ENCODE measurements around the gene NKTR.

NKTR gene

GRCh38 chr3:42682301-42683070 is 82.0 kb downstream of the NKTR start:
- no peak for DNase-seq (ENCODE audit: low read depth)

- DNase-seq (ENCODE audit: low read depth) = peak; percentile 92
These were observed 83.6 kb downstream of the NKTR start for GRCh38 chr3:42683875-42684598.

DNA sequence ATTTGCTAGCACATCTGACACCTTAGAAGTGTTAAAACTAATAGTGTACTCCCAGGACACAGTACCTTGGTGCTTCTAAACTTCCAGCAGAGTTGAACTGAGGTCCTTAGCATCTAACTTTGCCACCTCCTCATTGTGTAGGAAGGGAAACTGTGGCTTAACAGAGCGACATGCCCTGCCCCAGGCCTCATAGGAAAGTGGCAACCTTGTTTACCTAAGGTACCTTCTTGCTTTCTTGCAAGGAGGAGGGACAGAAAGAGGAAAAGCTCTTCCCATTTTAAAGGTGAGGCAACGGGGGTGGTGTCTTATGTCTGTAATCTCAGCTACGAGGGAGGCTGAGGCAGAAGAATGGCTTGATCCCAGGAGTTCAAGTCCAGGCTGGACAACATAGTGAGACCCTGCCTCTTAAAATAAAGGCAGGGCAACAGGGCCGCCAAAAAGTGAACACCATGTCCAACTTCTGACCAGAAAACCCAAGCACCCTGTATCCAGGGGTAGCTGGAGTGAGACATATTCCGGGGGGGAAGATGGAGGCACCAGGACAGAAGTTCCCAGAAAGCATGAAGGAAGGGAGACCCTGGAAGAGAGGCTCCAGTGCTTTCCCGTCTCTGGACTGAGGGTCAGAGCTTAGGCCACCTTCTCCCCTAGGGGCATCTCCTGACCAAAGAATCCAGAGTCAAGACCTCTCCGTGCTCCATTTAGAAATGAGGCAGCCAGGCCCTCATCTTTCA is 84.3 kb downstream of the NKTR start:
- no peak for DNase-seq (ENCODE audit: low read depth)

DNA sequence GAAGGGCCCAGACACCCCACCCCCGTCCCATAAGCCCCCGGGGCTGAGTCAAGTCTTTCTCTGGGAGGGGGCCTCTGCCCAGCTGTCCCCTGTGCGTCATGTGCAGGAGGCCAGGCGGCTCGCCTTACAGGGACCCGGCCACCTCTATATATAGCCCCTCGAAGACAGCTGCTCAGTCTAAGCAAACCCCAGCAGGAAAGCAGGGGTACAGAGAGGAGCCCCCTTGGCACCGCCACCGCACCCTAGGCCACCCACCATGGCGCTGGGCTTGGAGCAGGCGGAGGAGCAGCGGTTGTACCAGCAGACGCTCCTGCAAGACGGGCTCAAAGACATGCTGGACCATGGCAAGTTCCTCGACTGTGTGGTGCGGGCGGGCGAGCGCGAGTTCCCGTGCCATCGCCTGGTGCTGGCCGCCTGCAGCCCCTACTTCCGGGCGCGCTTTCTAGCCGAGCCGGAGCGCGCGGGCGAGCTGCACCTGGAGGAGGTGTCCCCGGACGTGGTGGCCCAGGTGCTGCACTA is 84.9 kb downstream of the NKTR start, which contains the start of gene KLHL40:
Gene KLHL40 (plus strand): TSS at position 175 of the 519 bp plus-strand sequence. CDS start 82 bp downstream, at position 257.
- DNase-seq (ENCODE audit: low read depth) = no peak

GRCh38 chr3:42685891-42686820 is 85.7 kb downstream of the NKTR start:
- DNase-seq (ENCODE audit: low read depth) = no peak

DNA sequence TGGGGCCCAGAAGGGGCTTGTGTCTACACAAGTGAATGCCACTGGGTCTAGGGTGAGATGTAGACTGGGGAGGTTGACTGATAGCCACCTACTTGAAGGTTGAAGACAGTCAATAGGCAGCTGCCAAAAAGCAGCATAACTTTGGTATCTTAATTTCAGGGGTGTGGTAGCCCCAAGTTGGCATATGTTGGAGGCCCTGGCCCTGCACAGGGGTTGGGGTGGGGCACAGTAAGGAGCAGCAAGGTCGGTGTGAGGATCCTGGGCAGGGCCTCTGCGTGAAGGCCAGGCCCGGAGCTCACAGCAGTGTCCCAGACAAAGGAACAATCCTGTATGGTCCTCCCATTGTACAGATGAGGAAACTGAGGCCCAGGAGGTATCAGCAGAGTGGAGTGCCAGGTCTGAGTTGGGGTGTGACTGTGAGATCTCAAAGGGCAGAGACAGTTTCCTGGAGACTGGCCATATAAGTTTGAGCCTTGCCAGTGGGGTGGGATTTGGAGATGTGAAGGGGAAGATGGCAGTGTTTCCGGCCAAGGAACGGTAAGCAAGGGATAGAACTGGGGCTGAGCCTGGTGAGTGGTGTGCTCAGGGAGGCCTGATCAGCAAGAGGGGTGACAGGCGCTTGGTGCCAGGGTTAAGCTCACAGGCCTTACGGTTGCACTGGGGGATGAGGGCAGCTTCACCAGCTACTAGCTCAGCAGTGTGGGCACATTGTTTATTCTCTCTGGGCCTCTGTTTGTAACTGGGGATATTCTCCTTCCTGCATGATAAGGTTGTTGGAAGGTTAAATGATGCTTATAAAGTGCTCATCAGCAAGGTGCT is 86.6 kb downstream of the NKTR start:
- DNase-seq (ENCODE audit: low read depth) = no peak

DNA sequence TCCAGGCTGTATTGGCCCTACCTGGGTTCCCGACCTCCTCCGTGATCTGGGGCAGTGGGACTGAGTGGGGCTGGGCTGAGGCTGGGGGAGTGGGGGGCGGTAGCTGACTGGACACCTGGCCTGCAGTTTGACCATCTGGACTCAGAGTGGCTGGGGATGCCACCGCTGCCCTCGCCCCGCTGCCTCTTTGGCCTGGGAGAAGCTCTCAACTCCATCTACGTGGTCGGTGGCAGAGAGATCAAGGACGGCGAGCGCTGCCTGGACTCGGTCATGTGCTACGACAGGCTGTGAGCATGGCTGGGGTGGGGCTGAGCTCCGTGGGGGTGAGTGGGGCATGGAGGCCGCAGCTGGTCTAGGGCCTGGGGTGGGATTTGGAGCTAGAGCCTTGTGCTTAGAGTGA is 87.5 kb downstream of the NKTR start:
- DNase-seq (ENCODE audit: low read depth) = no peak

- DNase-seq (ENCODE audit: low read depth) = no peak
These were observed 88.3 kb downstream of the NKTR start for GRCh38 chr3:42688487-42689420.

DNA sequence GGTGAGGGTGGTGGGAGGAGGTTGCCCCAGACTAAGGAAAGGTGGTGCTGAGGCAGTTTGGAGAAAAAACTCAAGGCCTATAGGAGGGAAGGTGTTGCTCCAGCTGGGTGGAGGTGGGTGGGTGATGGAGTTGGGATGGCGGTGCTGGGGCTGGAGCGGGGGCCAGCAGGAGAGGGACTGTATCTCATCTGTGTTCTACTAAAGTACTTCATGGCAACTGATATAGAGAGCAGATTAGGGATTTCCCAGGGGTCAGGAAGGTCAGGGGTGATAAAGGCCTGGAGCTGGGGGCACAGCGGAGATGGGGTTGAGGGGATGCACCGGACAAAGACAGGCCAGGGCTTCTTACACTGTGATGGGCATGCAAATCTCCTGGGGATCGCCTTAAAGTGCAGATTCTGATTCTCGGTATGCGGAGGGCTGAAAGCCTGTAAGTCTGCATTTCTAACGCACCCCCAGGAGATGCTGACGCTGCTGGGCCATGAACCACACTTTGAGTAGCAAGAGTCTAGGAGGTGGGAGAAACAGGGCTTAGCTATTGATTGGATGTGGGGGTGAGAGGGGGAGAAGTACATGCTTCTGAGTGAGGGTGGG is 89.0 kb downstream of the NKTR start:
- DNase-seq (ENCODE audit: low read depth) = no peak

GRCh38 chr3:42690191-42690590 is 89.7 kb downstream of the NKTR start:
- no peak for DNase-seq (ENCODE audit: low read depth)

- DNase-seq (ENCODE audit: low read depth) = no peak
These were observed 90.5 kb downstream of the NKTR start for GRCh38 chr3:42690766-42691680.

- no peak for DNase-seq (ENCODE audit: low read depth)
These were observed 91.6 kb downstream of the NKTR start for GRCh38 chr3:42691816-42692666.

DNA sequence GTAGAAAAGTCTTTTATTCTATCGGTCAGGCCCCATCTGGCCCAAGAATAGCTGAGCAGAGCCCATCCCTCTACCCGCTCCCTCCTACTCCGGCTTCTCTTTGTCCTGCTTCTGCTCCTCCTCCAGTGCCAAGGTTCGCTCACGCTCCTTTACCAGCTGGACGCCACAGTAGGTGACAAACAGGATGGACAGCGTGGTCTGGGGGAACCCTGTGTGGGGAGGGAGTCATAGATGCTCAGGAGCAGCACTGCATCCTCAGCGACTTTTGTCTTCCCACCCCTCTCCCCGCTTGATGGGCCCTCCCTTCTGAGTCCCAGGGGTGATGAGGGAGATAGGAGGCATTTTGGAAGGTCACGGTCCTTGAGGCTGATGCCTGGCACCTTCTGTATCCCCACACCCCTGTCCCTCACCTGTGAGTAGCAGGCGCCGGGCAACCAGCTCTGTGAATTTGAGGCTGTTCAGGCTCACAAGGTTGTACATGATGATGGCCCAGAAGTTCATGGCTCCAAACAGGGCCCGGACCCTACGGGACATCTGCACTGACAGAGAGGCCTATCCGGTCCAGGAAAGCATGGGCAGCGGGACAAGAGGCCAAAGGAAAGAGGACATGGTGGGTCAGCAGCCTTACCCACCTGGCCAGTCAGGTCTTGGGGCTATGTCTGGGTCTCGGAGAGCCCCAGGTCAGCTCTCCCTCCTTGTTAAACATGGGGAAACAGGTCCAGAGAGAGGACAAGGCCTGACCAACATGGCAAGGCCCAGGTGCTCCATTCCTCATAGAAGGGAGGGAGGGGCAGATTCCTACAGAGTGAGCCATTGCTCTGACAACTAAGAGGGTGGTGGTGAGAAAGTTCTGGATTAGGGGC is 92.4 kb downstream of the NKTR start:
- DNase-seq (ENCODE audit: low read depth) = no peak

GRCh38 chr3:42693530-42693930 is 93.0 kb downstream of the NKTR start:
- DNase-seq (ENCODE audit: low read depth) = no peak

GRCh38 chr3:42694366-42694765 is 93.9 kb downstream of the NKTR start:
- no peak for DNase-seq (ENCODE audit: low read depth)
